Stomach (tissue), 4 donors: ENCODE results near the gene TSHR.

Experiments
- POLR2A ChIP-seq, 4 donors: fragments of 450-650 bp; IDR thresholded peaks; one replicate each; pipeline ENCODE4 v1.6.1; 2016; ENCODE audit warnings: antibody characterized with exemption in 4 of 4, control low read depth in 2 of 4, mild to moderate bottlenecking in 1 of 4, moderate library complexity in 1 of 4
- POLR2AphosphoS5 ChIP-seq, 3 donors: sonication (generic); formaldehyde crosslinking; IDR thresholded peaks; one replicate each; pipeline ENCODE4 v1.6.1; 2016; ENCODE audit warnings: antibody characterized with exemption in 3 of 3
- TF ChIP-seq, protein P1 (sequence below), 7 experiments: fragments of 450-650 bp in 4 of 7; fragments of 200-600 bp in 3 of 7; sonication (generic) in 3 of 7; IDR thresholded peaks; one replicate each; pipeline ENCODE4 v1.5.1; 2016 to 2019; ENCODE audit warnings: antibody characterized with exemption in 7 of 7, control low read depth in 2 of 7, mild to moderate bottlenecking in 1 of 7

DNA sequence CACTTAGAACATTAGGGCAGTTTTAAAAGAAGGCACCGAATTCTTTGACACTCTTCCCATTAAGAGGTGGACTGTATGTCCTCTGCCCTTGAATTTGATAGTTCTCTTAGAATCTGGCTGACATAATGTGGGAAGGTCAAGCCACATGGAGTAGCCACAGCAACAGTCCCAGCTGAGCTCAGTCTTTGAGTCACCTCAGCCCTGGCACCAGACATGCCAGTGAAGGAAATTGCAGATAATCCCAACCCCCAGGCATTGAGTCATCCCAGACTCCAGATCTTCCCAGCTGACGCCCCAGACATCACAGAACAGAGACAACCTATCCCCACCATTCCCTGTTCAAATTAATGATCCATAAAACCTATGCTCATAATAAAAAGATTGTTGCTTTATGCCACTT is 181.9 kb downstream of the TSHR start:
- TF ChIP-seq, protein P1, sequence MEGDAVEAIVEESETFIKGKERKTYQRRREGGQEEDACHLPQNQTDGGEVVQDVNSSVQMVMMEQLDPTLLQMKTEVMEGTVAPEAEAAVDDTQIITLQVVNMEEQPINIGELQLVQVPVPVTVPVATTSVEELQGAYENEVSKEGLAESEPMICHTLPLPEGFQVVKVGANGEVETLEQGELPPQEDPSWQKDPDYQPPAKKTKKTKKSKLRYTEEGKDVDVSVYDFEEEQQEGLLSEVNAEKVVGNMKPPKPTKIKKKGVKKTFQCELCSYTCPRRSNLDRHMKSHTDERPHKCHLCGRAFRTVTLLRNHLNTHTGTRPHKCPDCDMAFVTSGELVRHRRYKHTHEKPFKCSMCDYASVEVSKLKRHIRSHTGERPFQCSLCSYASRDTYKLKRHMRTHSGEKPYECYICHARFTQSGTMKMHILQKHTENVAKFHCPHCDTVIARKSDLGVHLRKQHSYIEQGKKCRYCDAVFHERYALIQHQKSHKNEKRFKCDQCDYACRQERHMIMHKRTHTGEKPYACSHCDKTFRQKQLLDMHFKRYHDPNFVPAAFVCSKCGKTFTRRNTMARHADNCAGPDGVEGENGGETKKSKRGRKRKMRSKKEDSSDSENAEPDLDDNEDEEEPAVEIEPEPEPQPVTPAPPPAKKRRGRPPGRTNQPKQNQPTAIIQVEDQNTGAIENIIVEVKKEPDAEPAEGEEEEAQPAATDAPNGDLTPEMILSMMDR (IDR thresholded peaks at IDR 0.05) = no peak
- no peak for TF ChIP-seq POLR2A (IDR thresholded peaks at IDR 0.05)
- no peak for TF ChIP-seq POLR2AphosphoS5 (IDR thresholded peaks at IDR 0.05)
